SK-N-SH (cell line): ENCODE results near the gene NUP88. TPM values are rescaled to one million over a fixed set of nuclear protein-coding genes. Genes with fewer than 3 reads are reported as not detected.

Source experiments
- CTCF ChIA-PET: fragments of 300-600, 350-600 bp; formaldehyde crosslinking; extraction: SDS; loops from one replicate; lab custom pipeline; 2021; lab: Yijun Ruan, JAX
- POLR2A ChIA-PET: fragments of 350-600 bp; sonication (Branson Sonifier 250); formaldehyde crosslinking; extraction: SDS; loops from one replicate; lab custom pipeline; 2020; ENCODE audit warnings: antibody characterized with exemption, inconsistent platforms; lab: Yijun Ruan, JAX
- DNase-seq: peaks from one replicate; pipeline ENCODE4 v3.0.0; 2012
- H2AFZ ChIP-seq: fragments of 200-600 bp; sonication (generic); 2 replicates; pipeline ENCODE4 v1.8.1; 2016; ENCODE audit warnings: antibody characterized with exemption, mild to moderate bottlenecking, low read depth
- H3F3A ChIP-seq: fragments of 200-600 bp; sonication (generic); replicated peaks from 2 replicates; pipeline ENCODE3; 2016; ENCODE audit warnings: antibody characterized with exemption, mild to moderate bottlenecking; ENCODE audit not compliant: insufficient read depth
- H3K27ac ChIP-seq, 2 experiments: fragments of 200-500 bp in 1 of 2; fragments of 200-600 bp in 1 of 2; sonication (Bioruptor generic) in 1 of 2; sonication (generic), shearing (Covaris generic) in 1 of 2; 2 replicates each; pipeline versions ENCODE4 v1.5.1 to v1.6.1; 2014 to 2016; ENCODE audit warnings: low read depth in 2 of 2, inconsistent platforms in 1 of 2, low read length in 1 of 2, mild to moderate bottlenecking in 1 of 2, mixed read lengths in 1 of 2
- H3K27me3 ChIP-seq: fragments of 200-600 bp; sonication (generic), shearing (Covaris generic); 2 replicates; pipeline ENCODE4 v1.6.1; 2016; ENCODE audit warnings: mixed run types; ENCODE audit not compliant: insufficient read depth
- H3K36me3 ChIP-seq, 2 experiments: fragments of 200-500 bp in 1 of 2; fragments of 200-600 bp in 1 of 2; sonication (Bioruptor generic) in 1 of 2; sonication (generic) in 1 of 2; replicated peaks in 1 of 2; 2 replicates each; pipeline versions ENCODE3 to v1.5.1; 2014 to 2016; ENCODE audit warnings: low read length in 1 of 2, mild to moderate bottlenecking in 1 of 2; ENCODE audit not compliant: insufficient read depth in 2 of 2, control insufficient read depth in 1 of 2
- H3K4me1 ChIP-seq, 2 experiments: fragments of 200-500 bp in 1 of 2; fragments of 200-600 bp in 1 of 2; sonication (Bioruptor generic) in 1 of 2; sonication (generic), shearing (Covaris generic) in 1 of 2; 2 replicates each; pipeline versions ENCODE4 v1.5.1 to v1.6.1; 2014 to 2016; ENCODE audit warnings: low read depth in 1 of 2, low read length in 1 of 2, mixed run types in 1 of 2; ENCODE audit not compliant: insufficient read depth in 2 of 2, control insufficient read depth in 1 of 2
- H3K4me2 ChIP-seq: fragments of 200-600 bp; sonication (generic), shearing (Covaris generic); 2 replicates; pipeline ENCODE4 v1.6.1; 2017; ENCODE audit warnings: mixed run types
- H3K4me3 ChIP-seq, 2 experiments: fragments of 200-500 bp in 1 of 2; fragments of 200-600 bp in 1 of 2; sonication (Bioruptor generic) in 1 of 2; sonication (generic), shearing (Covaris generic) in 1 of 2; 2 replicates each; pipeline versions ENCODE4 v1.5.1 to v1.8.1; 2014 to 2016; ENCODE audit warnings: low read depth in 2 of 2, inconsistent platforms in 1 of 2, low read length in 1 of 2, mild to moderate bottlenecking in 1 of 2, mixed read lengths in 1 of 2, moderate library complexity in 1 of 2
- H3K79me2 ChIP-seq: fragments of 200-600 bp; sonication (generic); 2 replicates; pipeline ENCODE4 v1.8.1; 2017; ENCODE audit warnings: mild to moderate bottlenecking; ENCODE audit not compliant: insufficient read depth
- H3K9ac ChIP-seq: fragments of 200-600 bp; sonication (generic); 2 replicates; pipeline ENCODE4 v1.6.1; 2017; ENCODE audit warnings: mixed run types
- H3K9me2 ChIP-seq: fragments of 200-600 bp; sonication (generic); 2 replicates; pipeline ENCODE4 v1.6.1; 2017; ENCODE audit warnings: mixed run types
- H3K9me3 ChIP-seq: fragments of 200-600 bp; sonication (generic); 2 replicates; pipeline ENCODE4 v1.6.1; 2017; ENCODE audit warnings: mixed run types, mild to moderate bottlenecking, moderate library complexity
- H4K20me1 ChIP-seq: fragments of 200-600 bp; sonication (generic); 2 replicates; pipeline ENCODE4 v1.6.1; 2017; ENCODE audit warnings: mild to moderate bottlenecking, mixed run types; ENCODE audit not compliant: insufficient read depth
- ELF1 ChIP-seq: IDR thresholded peaks from 2 replicates; pipeline ENCODE4 v1.4.0; 2012
- EP300 ChIP-seq, 2 experiments: IDR thresholded peaks; 2 replicates each; pipeline versions ENCODE4 v1.4.0 to v1.6.1; 2012; ENCODE audit warnings: borderline replicate concordance in 1 of 2, low read depth in 1 of 2, low read length in 1 of 2
- EZH2phosphoT487 ChIP-seq: fragments of 200-600 bp; sonication (generic); IDR thresholded peaks from 2 replicates; pipeline ENCODE4 v1.6.1; 2017; ENCODE audit warnings: low read depth, mixed run types, mild to moderate bottlenecking, antibody characterized with exemption, moderate library complexity, borderline replicate concordance
- FOSL2 ChIP-seq: IDR thresholded peaks from 2 replicates; pipeline ENCODE4 v1.4.0; 2012; ENCODE audit warnings: low read depth, mild to moderate bottlenecking, moderate library complexity, borderline replicate concordance
- FOXJ3 ChIP-seq: sonication (generic); formaldehyde crosslinking; IDR thresholded peaks from 2 replicates; pipeline ENCODE4 v1.5.1; 2020; ENCODE audit warnings: mild to moderate bottlenecking, missing genetic modification reagents
- FOXM1 ChIP-seq: IDR thresholded peaks from 2 replicates; pipeline ENCODE4 v1.4.0; 2012; ENCODE audit warnings: low read depth, mild to moderate bottlenecking
- GABPA ChIP-seq: IDR thresholded peaks from 2 replicates; pipeline ENCODE4 v1.4.0; 2012; ENCODE audit warnings: low read depth, mild to moderate bottlenecking
- GATA2 ChIP-seq: sonication (generic); formaldehyde crosslinking; IDR thresholded peaks from 2 replicates; pipeline ENCODE4 v1.5.0; 2020; ENCODE audit warnings: mild to moderate bottlenecking, missing genetic modification reagents
- NFIC ChIP-seq: IDR thresholded peaks from 2 replicates; pipeline ENCODE4 v1.4.0; 2012; ENCODE audit warnings: borderline replicate concordance
- NRF1 ChIP-seq: IDR thresholded peaks from 2 replicates; pipeline ENCODE4 v1.6.1; 2012; ENCODE audit warnings: low read depth, mild to moderate bottlenecking, low read length
- POLR2AphosphoS5 ChIP-seq: IDR thresholded peaks from 2 replicates; pipeline ENCODE4 v1.6.1; 2012; ENCODE audit warnings: low read depth, low read length
- RAD21 ChIP-seq: IDR thresholded peaks from 2 replicates; pipeline ENCODE4 v1.6.1; 2012; ENCODE audit warnings: mild to moderate bottlenecking, low read length
- RCOR1 ChIP-seq: fragments of 150-350 bp; IDR thresholded peaks from 2 replicates; pipeline ENCODE4 v1.6.1; 2017; ENCODE audit warnings: antibody characterized with exemption, low read length
- REST ChIP-seq: IDR thresholded peaks from 2 replicates; pipeline ENCODE4 v1.6.1; 2012; ENCODE audit warnings: mild to moderate bottlenecking, low read depth, low read length, moderate library complexity
- RFX5 ChIP-seq: IDR thresholded peaks from 2 replicates; pipeline ENCODE4 v1.6.1; 2012; ENCODE audit warnings: mild to moderate bottlenecking, improper control_type of control experiment, low read length
- SIN3A ChIP-seq: IDR thresholded peaks from 2 replicates; pipeline ENCODE4 v1.6.1; 2012; ENCODE audit warnings: low read depth, mild to moderate bottlenecking, low read length, moderate library complexity, borderline replicate concordance
- SMC3 ChIP-seq: IDR thresholded peaks from 2 replicates; pipeline ENCODE4 v1.6.1; 2012; ENCODE audit warnings: low read depth, low read length, improper control_type of control experiment
- TCF12 ChIP-seq: IDR thresholded peaks from 2 replicates; pipeline ENCODE4 v1.4.0; 2012
- TEAD4 ChIP-seq: IDR thresholded peaks from 2 replicates; pipeline ENCODE4 v1.4.0; 2012; ENCODE audit warnings: mild to moderate bottlenecking, borderline replicate concordance; ENCODE audit not compliant: insufficient read depth
- USF2 ChIP-seq: fragments of 150-350 bp; IDR thresholded peaks from 2 replicates; pipeline ENCODE4 v1.6.1; 2017; ENCODE audit warnings: antibody characterized with exemption, low read length, low read depth, borderline replicate concordance
- YY1 ChIP-seq: IDR thresholded peaks from 2 replicates; pipeline ENCODE4 v1.4.0; 2012; ENCODE audit warnings: low read depth, mild to moderate bottlenecking
- WGBS: methylation state at CpG from one replicate; pipeline ENCODE4 v1.1.6; 2017; ENCODE audit warnings: low lambda C conversion rate; 5-methylcytosine and 5-hydroxymethylcytosine counted together
- polyA plus RNA-seq, 3 experiments: library from polyadenylated mRNA; depleted of rRNA; stranded (reverse); fragments of >200 nt; gene quantifications; 2 replicates each; pipeline ENCODE4 v1.2.3, GENCODE V29; 2012
- TF ChIP-seq, protein P1 (sequence below): IDR thresholded peaks from 2 replicates; pipeline ENCODE4; 2012
- TF ChIP-seq, protein P2 (sequence below): IDR thresholded peaks from 2 replicates; pipeline ENCODE4 v1.4.0; 2012; ENCODE audit warnings: low read depth, borderline replicate concordance

The NUP88 gene
- polyA plus RNA-seq, 1 of the 3 experiments (the other 2 are of a cell fraction) = 54.1 TPM

GRCh38 chr17:5430413-5430999 lies 11.0 kb upstream of the NUP88 start:
- no peaks in the 10 kb centered on the region for H4K20me1 ChIP-seq

DNA sequence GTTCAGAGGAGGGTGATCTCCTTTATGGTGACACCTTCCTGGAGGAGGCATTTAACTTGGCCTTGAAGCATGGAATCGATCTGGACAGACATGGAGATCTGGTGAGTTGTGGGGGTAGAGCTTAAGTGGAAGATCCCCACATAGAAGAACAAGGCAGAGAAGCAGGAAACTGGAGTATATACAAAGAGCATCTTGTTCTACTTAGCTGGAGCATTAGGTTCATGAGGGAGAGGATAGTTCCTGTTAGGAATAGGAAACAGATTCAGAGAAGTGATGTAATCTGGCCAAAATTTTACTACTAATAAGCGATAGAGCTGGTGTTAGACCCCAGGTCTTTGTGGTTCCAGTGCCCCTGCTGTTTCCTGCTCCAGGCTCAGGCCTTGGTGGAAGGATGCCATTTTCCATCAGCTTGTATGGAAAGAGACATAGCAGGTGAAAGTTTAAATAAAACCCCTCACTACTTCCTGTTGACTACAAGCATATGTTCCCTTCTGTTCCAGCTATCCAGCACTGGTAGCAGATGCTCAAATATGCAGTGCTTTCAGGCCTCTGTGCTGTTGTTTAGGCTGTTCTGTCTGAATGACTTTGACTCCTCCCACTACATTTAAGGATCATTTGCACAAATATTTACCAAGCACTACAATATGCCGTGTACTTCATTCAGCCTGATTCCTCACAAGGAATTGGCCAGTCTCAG lies 9.9 kb upstream of the NUP88 start:
- H3K9me2 ChIP-seq = no peaks in the 10 kb centered on the region
- CTCF ChIA-PET = interaction anchor here (9.4 kb wide), 1 partner anchor 9 kb away, joined by 84 read pairs; the partner anchor contains the start of gene C1QBP
- no peaks in the 10 kb centered on the region for H3K4me1 ChIP-seq
- no peak overlapping the region for H3K4me3 ChIP-seq
- WGBS = 87% methylated on average over 3 of the region's 3 CpGs
- no peak overlapping the region for H3K27ac ChIP-seq
- no peak overlapping the region for H3K4me2 ChIP-seq
- H3F3A ChIP-seq = peaks cover 17% of the 10 kb centered on the region
- H2AFZ ChIP-seq = no peak overlapping the region
- peaks cover 9% of the 10 kb centered on the region; the same call in 1 of the 2 replicates for H3K79me2 ChIP-seq
- DNase-seq = no peak
- POLR2A ChIA-PET = interaction anchor here (1.4 to 2.6 kb wide), 2 partner anchors 10 kb away, joined by 5 to 7 read pairs; partner anchors contain the start of genes C1QBP, NUP88 and RPAIN
- no peaks in the 10 kb centered on the region for H4K20me1 ChIP-seq
- no peaks in the 10 kb centered on the region for H3K9me3 ChIP-seq
- H3K9ac ChIP-seq = no peak overlapping the region
- H3K36me3 ChIP-seq = peaks cover 76 to 81% of the 10 kb centered on the region in 2 experiments
- no peaks in the 10 kb centered on the region for H3K27me3 ChIP-seq
- no peak for TF ChIP-seq FOXJ3 (CRISPR knock-in tag)
- TF ChIP-seq ELF1 = no peak
- TF ChIP-seq YY1 = no peak
- TF ChIP-seq POLR2AphosphoS5 = no peak
- TF ChIP-seq FOSL2 = no peak
- TF ChIP-seq RFX5 = no peak
- TF ChIP-seq USF2 = no peak
- TF ChIP-seq NFIC = no peak
- TF ChIP-seq TEAD4 = no peak
- no peak for TF ChIP-seq REST
- TF ChIP-seq EZH2phosphoT487 = no peak

More at GRCh38 chr17:5430413-5430999, 11.0 kb upstream of the NUP88 start:
- Histone ChIP-seq H3K4me2 (no peak overlapping the region), H3K27ac (no peak overlapping the region), H3K9me3 (no peaks in the 10 kb centered on the region), H2AFZ (no peak overlapping the region), H3K4me3 (no peak overlapping the region), H3K36me3 (peaks cover 73 to 80% of the 10 kb centered on the region in 2 experiments), H3F3A (peaks cover 17% of the 10 kb centered on the region), H3K27me3 (no peaks in the 10 kb centered on the region), H3K4me1 (peaks cover 0 to 4% of the 10 kb centered on the region in 2 experiments; a peak in 1 of 4 replicates), H3K9me2 (no peaks in the 10 kb centered on the region), H3K79me2 (peaks cover 12% of the 10 kb centered on the region; the same call in 1 of the 2 replicates), H3K9ac (no peak overlapping the region)
- WGBS = 100% methylated on average over 3 of the region's 3 CpGs
- no peak for DNase-seq
- ChIA-PET CTCF (interaction anchor here (9.4 kb wide), 1 partner anchor 8 kb away, joined by 84 read pairs; the partner anchor contains the start of gene C1QBP), POLR2A (interaction anchor here (1.4 to 2.6 kb wide), 2 partner anchors 8 to 11 kb away, joined by 5 to 7 read pairs; partner anchors contain the start of genes C1QBP, NUP88 and RPAIN)
- TF ChIP-seq, protein P1, sequence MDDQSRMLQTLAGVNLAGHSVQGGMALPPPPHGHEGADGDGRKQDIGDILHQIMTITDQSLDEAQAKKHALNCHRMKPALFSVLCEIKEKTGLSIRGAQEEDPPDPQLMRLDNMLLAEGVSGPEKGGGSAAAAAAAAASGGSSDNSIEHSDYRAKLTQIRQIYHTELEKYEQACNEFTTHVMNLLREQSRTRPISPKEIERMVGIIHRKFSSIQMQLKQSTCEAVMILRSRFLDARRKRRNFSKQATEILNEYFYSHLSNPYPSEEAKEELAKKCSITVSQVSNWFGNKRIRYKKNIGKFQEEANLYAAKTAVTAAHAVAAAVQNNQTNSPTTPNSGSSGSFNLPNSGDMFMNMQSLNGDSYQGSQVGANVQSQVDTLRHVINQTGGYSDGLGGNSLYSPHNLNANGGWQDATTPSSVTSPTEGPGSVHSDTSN = no peak
- no peak for TF ChIP-seq NFIC
- TF ChIP-seq RCOR1 = no peak
- no peak for TF ChIP-seq EP300 (IDR thresholded peaks at IDR 0.05; ENCODE audit: borderline replicate concordance in 1 of 2, low read depth in 1 of 2, low read length in 1 of 2)
- TF ChIP-seq FOXM1 = no peak
- no peak for TF ChIP-seq GATA2 (CRISPR knock-in tag)
- TF ChIP-seq RAD21 = no peak
- TF ChIP-seq GABPA = no peak
- no peak for TF ChIP-seq EZH2phosphoT487
- no peak for TF ChIP-seq FOSL2
- TF ChIP-seq SIN3A = no peak
- no peak for TF ChIP-seq SMC3
- no peak for TF ChIP-seq TCF12
- TF ChIP-seq TEAD4 = no peak
- TF ChIP-seq NRF1 = no peak
- TF ChIP-seq, protein P2, sequence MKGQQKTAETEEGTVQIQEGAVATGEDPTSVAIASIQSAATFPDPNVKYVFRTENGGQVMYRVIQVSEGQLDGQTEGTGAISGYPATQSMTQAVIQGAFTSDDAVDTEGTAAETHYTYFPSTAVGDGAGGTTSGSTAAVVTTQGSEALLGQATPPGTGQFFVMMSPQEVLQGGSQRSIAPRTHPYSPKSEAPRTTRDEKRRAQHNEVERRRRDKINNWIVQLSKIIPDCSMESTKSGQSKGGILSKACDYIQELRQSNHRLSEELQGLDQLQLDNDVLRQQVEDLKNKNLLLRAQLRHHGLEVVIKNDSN = no peak
